Measurements from ENCODE around the gene TAS2R41. TPM values are rescaled to one million over a fixed set of nuclear protein-coding genes. Genes with fewer than 3 reads are reported as not detected.

TAS2R41 gene
- not detected in 2 replicates for total RNA-seq

DNA sequence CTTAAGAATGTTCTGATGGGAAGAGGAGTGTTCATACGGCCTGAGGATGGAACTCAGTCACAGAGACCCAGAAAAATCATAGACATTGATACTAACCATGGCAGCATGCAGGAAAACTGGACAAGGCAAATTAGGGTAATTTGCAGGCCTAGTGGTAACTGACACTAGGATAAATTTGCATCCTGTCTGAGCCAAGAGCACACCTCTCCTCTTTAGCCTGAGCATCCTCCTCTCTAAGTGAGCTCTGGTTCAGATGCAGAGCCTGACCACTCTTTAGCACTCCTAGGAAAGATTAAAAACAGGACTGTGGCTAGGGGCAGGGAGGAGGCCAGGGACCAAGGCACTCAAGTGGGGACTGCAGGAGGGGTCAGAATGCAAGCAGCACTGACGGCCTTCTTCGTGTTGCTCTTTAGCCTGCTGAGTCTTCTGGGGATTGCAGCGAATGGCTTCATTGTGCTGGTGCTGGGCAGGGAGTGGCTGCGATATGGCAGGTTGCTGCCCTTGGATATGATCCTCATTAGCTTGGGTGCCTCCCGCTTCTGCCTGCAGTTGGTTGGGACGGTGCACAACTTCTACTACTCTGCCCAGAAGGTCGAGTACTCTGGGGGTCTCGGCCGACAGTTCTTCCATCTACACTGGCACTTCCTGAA is at the start of gene TAS2R41:
TAS2R41 (plus strand) TSS at position 373 of the 650 bp plus-strand sequence; CDS start at position 373, 0 bp downstream.

DNA sequence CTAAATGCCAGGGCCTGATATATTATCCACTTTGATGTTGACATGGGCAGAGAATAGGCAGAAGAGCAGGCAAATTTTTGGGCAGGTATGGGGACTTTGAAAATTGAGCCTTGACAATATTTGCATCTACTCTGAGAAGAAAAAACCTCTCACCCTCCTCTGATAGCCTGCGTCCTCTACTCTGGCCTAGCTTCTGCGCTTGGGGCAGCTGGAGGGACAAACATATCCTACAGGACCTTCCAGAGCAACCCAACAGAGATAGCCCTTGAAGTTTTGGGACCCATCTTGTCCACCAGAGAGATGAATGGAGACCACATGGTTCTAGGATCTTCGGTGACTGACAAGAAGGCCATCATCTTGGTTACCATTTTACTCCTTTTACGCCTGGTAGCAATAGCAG is 34.5 kb upstream of the TAS2R41 start, which contains the start of gene TAS2R60:
TAS2R60 (plus strand) TSS at position 301 of the 400 bp plus-strand sequence; CDS start at position 301, 0 bp downstream.

Other genes starting within 250 kb of the TAS2R41 start
- 124 and 133 TPM in 2 replicates for gene GSTK1, start 214.4 kb upstream of the TAS2R41 start, total RNA-seq
- 0.39 TPM in 1 of 2 replicates, not detected in the other for gene TMEM139, start 192.9 kb upstream of the TAS2R41 start, total RNA-seq
- 14.5 and 29.7 TPM in 2 replicates for gene CASP2, start 189.5 kb upstream of the TAS2R41 start, total RNA-seq
- 0.13 TPM in 1 of 2 replicates, not detected in the other for gene CLCN1, start 161.8 kb upstream of the TAS2R41 start, total RNA-seq
- gene FAM131B, start 115.2 kb upstream of the TAS2R41 start, total RNA-seq: 3.1 and 3.9 TPM in 2 replicates
- gene ZYX, start 96.5 kb upstream of the TAS2R41 start, total RNA-seq: 167 and 206 TPM in 2 replicates
- gene EPHA1, start 69.0 kb upstream of the TAS2R41 start, total RNA-seq: 0.32 and 0.91 TPM in 2 replicates
- not detected in 2 replicates for gene TAS2R60, start 34.4 kb upstream of the TAS2R41 start, total RNA-seq
- gene CTAGE15, start 93.9 kb downstream of the TAS2R41 start, total RNA-seq: 0.13 and 0.64 TPM in 2 replicates
- 1.7 and 7.6 TPM in 2 replicates for gene TCAF2, start 143.1 kb downstream of the TAS2R41 start, total RNA-seq